ENCODE results near the gene GLCE. TPM values are rescaled to one million over a fixed set of nuclear protein-coding genes. Genes with fewer than 3 reads are reported as not detected.

The GLCE gene
- total and polyA plus RNA-seq, 7 donors = 10.3 to 24.6 (median 13.9) TPM

DNA sequence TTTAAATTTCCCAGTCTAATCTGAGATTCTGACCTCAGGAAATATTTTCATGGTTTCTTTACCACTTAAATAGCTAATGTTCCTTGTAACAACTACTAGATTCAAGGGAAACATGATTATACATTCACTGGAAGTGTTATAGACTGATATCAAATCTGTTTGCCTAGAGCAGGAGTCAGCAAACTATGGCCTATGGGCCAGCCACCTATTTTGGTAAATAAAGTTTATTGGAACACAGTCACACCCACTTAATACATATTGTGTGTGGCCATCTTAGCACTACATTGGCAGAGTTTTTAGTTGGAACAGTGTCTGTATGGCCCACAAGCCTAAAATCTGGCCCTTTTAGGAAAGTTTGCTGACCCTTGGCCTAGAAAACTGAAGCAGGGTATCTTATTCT, 50.1 kb downstream of the GLCE start:
- Histone ChIP-seq H3K27ac (no peak overlapping the region), H3K27me3 (no peaks in the 10 kb centered on the region), H3K4me1 (no peaks in the 10 kb centered on the region), H3K9me3 (no peaks in the 10 kb centered on the region), H3K4me3 (no peak overlapping the region), H3K36me3 (no peaks in the 10 kb centered on the region)
- no peak for DNase-seq
- TF ChIP-seq, protein P1, sequence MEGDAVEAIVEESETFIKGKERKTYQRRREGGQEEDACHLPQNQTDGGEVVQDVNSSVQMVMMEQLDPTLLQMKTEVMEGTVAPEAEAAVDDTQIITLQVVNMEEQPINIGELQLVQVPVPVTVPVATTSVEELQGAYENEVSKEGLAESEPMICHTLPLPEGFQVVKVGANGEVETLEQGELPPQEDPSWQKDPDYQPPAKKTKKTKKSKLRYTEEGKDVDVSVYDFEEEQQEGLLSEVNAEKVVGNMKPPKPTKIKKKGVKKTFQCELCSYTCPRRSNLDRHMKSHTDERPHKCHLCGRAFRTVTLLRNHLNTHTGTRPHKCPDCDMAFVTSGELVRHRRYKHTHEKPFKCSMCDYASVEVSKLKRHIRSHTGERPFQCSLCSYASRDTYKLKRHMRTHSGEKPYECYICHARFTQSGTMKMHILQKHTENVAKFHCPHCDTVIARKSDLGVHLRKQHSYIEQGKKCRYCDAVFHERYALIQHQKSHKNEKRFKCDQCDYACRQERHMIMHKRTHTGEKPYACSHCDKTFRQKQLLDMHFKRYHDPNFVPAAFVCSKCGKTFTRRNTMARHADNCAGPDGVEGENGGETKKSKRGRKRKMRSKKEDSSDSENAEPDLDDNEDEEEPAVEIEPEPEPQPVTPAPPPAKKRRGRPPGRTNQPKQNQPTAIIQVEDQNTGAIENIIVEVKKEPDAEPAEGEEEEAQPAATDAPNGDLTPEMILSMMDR (IDR thresholded peaks at IDR 0.05) = no peak
- TF ChIP-seq EP300 (IDR thresholded peaks at IDR 0.05) (no peak), POLR2AphosphoS5 (IDR thresholded peaks at IDR 0.05) (no peak)
- intact Hi-C loops (cut with DNase I) = no loop called here

DNA sequence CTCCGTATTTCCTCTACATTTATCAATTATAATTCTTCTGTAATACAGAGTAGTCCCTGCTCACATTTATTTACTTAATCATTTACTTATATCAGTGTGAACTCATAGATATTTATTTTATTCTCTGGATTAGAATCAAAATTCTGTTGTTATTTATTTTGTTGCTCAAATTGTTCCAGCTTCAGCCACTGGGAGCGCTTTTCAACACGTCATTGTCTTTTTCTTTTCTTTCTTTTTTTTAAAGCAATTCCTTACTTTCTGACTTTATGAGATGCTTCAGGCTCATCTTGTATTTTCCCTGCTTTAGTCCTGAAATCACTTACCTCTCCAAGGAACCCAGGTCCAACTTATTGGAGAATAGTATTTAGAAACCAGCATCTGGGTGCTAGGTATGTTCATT, 53.4 kb downstream of the GLCE start:
- TF ChIP-seq POLR2A (IDR thresholded peaks at IDR 0.05) (no peak), POLR2AphosphoS5 (IDR thresholded peaks at IDR 0.05) (no peak)
- TF ChIP-seq, protein P1 (IDR thresholded peaks at IDR 0.05) = no peak
- Histone ChIP-seq H3K9me3 (no peaks in the 10 kb centered on the region), H3K4me3 (no peak overlapping the region), H3K27ac (no peak overlapping the region), H3K36me3 (no peaks in the 10 kb centered on the region), H3K27me3 (no peaks in the 10 kb centered on the region), H3K4me1 (no peaks in the 10 kb centered on the region)
- no peak for DNase-seq
- WGBS, 2 donors = 79 to 93% methylated on average over 3 of the region's 3 CpGs
- intact Hi-C loops (cut with DNase I) = no loop called here

DNA sequence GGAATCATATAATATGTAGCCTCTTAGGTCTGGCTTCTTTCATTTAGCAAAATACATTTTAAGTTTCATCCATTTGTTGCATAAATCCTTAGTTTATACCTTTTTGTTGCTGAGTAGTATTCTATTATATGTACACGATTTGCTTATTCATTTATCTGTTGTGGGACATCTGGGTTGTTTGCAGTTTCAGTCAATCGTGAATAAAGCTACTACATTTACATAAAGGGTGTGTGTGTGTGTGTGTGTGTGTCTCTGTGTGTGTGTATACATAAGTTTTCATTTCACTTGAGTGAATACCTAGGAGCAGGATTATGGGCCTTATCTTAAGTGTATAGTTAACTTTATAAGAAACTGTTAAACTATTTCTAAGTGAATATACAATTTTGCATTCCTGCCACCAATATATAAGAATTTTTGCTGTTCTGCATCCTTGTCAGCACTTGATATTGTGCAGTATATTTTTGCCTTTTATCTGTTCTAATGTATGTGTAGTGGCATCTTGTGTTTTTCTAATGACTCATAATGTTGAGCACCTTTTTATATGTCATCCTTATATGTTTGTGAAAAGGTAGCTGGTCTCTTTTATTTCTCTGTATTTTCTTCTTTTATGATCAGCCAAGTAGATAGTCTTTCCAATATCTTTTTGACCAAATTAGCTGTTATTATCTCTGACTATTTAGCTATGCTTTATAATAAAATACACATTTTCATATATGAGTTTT, 55.0 kb downstream of the GLCE start:
- no peaks in the 10 kb centered on the region for H3K27me3 ChIP-seq
- no peaks in the 10 kb centered on the region for H3K36me3 ChIP-seq
- H3K27ac ChIP-seq = no peak overlapping the region
- WGBS, 2 donors = 50 to 74% methylated on average over 2 of the region's 2 CpGs
- no peak for DNase-seq
- no peaks in the 10 kb centered on the region for H3K4me1 ChIP-seq
- H3K4me3 ChIP-seq = no peak overlapping the region
- no peaks in the 10 kb centered on the region for H3K9me3 ChIP-seq
- intact Hi-C loops (cut with DNase I) = no loop called here
- TF ChIP-seq POLR2A (IDR thresholded peaks at IDR 0.05) = no peak
- no peak for TF ChIP-seq EP300 (IDR thresholded peaks at IDR 0.05)
- TF ChIP-seq, protein P1 (IDR thresholded peaks at IDR 0.05) = no peak
- TF ChIP-seq POLR2AphosphoS5 (IDR thresholded peaks at IDR 0.05) = no peak

DNA sequence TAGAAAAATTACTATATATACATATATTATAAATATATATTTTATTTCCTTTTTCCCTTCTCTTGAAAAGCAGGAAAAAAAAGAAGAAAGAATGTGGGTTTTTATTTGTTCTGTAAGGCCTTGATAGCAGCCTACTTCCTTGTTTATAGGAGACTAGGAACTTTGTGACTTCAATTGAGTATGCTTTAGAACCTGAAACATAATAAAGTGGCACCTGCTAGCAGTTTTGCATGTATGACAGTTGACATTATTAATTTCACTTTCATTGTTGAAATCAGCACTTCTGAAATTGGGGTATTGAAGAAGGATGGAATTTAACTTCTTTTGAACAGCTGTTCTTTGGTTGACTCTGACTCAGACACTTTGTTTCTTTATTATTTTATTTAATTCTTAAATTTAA, 56.9 kb downstream of the GLCE start:
- intact Hi-C loops (cut with DNase I) = no loop called here
- peaks cover 0 to 2% (median 0%) of the 10 kb centered on the region in 4 donors for H3K9me3 ChIP-seq
- no peaks in the 10 kb centered on the region for H3K4me1 ChIP-seq
- no peak overlapping the region for H3K4me3 ChIP-seq
- TF ChIP-seq POLR2AphosphoS5 (IDR thresholded peaks at IDR 0.05) (no peak), POLR2A (IDR thresholded peaks at IDR 0.05) (no peak), EP300 (IDR thresholded peaks at IDR 0.05) (no peak)
- TF ChIP-seq, protein P1 (IDR thresholded peaks at IDR 0.05) = no peak
- DNase-seq = no peak
- H3K27me3 ChIP-seq = no peaks in the 10 kb centered on the region
- H3K27ac ChIP-seq = no peak overlapping the region
- no peaks in the 10 kb centered on the region for H3K36me3 ChIP-seq

DNA sequence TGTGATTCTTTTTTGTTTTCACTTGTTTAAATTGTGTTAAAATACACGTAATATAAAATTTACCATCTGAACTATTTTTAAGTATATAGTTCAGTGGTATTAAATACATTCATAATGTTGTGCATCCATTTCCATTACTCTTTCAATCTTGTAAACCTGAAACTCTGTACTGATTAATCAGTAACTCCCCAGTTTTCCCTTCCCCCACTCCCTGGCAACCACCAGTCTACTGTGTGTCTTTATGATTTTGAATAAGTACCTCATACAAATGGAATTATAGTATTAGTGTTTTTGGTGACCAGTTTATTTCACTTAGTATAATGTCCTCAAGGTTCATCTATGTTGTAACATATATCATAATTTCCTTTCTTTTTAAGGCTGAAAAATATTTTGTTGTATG, 59.3 kb downstream of the GLCE start:
- no peaks in the 10 kb centered on the region for H3K36me3 ChIP-seq
- no peak for DNase-seq
- no peaks in the 10 kb centered on the region for H3K4me1 ChIP-seq
- intact Hi-C loops (cut with DNase I) = loop anchor here (10.0 kb wide), 1 partner anchor 95 kb away; no protein-coding TSS in a partner anchor
- TF ChIP-seq EP300 (IDR thresholded peaks at IDR 0.05) = no peak
- no peak for TF ChIP-seq POLR2AphosphoS5 (IDR thresholded peaks at IDR 0.05)
- TF ChIP-seq, protein P1 (IDR thresholded peaks at IDR 0.05) = no peak
- no peak for TF ChIP-seq POLR2A (IDR thresholded peaks at IDR 0.05)
- H3K27me3 ChIP-seq = no peaks in the 10 kb centered on the region
- WGBS, 2 donors = 88 to 89% methylated on average over 1 of the region's 1 CpG
- peaks cover 0 to 5% (median 4%) of the 10 kb centered on the region in 4 donors for H3K9me3 ChIP-seq
- no peak overlapping the region for H3K4me3 ChIP-seq
- no peak overlapping the region for H3K27ac ChIP-seq
